RPMI7951 (cell line): ENCODE measurements around the gene ASTN2. TPM values are rescaled to one million over a fixed set of nuclear protein-coding genes. Genes with fewer than 3 reads are reported as not detected.

ENCODE experiments used
- DNase-seq: peaks from one replicate; pipeline ENCODE4 v3.0.0-alpha.2; 2012; ENCODE audit warnings: low read depth
- total RNA-seq: library from RNA; depleted of rRNA; stranded (reverse); fragments of >200 nt; shearing (Covaris generic); gene quantifications from 2 replicates; pipeline ENCODE4 v1.2.3, GENCODE V29; 2014

Gene ASTN2
- total RNA-seq, 1 experiment from 2014 or later: 5.2 TPM

DNA sequence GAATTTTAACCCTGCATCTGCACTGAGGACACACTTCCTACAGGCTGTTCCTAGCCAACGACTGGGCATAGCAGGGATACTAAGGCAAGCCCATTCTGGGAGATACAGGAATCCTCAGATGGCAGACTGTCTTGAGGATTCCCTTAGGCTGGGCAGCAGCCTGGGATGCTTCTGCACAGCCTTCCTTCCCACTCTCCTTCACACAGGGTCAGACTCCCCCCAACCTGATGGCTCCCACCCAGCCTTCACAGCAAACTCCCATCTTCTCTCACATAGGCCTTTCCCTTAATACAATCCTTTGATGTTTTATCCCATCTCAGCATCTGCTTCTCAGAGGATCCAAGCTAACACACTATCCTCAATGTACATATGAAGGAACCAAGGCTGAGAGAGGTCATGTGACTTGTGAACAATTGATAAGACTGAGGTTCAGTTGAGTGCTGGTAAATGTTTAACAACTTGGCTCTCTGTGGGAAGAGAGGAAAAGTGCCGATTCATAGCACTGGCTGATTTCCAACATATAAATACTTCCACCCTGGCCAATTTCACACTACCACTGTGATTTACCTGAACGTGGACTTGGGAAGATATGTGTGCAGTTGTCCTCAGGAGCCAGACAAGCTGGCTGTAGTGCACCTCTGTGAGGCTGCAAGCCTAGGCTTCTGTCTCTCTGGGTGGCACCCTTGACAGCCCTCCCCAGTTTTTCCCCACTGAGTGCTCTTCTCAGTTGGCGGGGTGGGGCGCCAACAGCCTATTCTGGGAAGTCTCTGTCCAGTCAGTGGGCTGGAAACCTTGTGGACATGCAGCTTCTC is 848.0 kb downstream of the ASTN2 start:
- DNase-seq: peak; percentile 19

DNA sequence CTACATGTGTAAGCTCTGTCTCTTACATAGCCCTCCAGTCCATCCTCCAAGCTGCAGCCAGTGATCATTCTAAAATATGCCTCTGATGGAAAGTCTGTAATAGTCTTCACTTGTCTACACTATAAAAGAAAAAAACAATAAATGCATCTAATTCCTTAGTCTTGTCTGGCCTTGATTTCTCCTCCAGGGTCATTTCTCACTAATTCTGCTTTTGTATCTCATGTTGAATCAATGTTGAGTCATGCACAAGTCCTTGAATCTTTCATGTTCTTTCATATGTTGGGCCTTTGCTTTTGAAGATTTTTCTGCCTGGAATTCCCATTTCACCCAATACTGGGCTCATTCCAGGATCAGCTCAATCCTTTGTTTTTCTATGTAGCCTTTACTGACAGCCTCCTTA is 848.9 kb downstream of the ASTN2 start:
- no peak for DNase-seq

DNA sequence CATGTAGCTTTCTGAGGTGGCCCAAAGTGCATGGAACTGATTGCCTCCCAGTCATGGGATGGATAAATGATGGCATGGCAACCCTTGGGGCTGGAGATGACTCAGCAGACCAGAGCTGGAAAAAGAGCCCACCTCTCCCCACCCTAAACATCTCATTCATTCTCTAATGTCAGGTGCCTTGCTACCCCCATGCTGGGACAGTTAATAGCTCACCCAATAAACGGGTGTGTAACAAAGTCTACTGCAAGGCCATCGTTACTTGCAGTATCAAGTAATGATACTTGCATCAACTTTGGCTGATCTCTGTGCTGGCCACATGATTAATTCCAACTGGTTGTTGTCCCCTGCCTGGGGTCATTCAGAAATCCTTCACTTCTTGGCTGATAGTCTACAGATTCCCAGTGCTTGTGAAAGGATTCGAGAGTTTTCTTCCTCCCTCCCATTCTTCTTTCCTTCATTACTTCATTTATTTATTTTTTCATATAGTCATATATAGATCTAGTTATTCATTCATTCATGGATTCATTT is 850.5 kb downstream of the ASTN2 start:
- DNase-seq: no peak

DNA sequence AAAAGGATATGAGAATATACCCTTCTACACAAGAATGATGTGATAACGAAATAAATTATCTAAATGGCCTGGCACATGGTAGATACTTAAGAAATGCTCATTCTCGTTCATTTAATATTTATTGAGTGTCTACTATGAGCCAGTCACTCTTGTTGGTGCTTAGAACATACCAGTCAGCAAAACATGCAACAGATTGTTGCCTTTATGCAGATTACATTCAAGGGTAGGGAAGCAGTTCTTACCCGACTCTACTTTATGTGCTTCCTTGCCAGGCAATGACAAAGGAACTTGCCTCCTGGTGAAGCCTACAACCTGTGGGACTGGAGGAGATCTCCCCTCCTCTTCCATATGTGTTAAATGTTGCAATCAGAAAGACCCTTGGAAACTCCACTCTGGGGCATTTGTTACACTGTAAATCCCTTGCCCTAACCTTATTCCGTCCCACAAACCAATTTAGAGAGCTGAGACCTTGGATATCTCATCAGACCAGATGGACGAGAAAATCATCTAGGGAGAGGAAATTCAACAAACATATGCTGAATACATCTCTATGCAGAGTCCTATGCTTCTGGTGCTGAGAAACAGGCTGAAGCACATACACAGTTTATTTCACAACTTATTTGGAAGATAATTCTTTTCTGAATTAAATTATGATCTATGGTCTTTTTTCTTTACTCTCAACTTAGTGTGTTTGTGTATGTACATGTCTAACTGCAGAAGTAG is 855.9 kb downstream of the ASTN2 start:
- DNase-seq: no peak

DNA sequence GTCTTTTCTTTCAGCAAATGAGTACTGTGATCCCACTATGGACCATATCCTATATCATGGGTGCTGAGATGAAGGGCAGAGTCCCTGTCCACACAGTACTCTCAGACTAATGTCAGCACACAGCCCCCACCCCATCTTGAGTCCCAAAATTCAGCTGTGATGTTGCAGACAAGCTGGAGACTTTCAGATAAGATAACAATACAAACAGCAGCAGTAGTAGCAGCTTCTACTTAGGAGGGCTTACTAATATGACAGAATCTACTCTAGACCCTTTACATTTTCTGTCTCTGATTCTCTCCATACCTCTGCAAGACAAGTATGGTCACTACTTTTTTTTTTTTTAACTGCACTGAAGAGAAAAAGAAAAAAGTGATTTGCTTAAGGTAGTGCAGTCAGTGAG is 856.8 kb downstream of the ASTN2 start:
- DNase-seq: no peak

DNA sequence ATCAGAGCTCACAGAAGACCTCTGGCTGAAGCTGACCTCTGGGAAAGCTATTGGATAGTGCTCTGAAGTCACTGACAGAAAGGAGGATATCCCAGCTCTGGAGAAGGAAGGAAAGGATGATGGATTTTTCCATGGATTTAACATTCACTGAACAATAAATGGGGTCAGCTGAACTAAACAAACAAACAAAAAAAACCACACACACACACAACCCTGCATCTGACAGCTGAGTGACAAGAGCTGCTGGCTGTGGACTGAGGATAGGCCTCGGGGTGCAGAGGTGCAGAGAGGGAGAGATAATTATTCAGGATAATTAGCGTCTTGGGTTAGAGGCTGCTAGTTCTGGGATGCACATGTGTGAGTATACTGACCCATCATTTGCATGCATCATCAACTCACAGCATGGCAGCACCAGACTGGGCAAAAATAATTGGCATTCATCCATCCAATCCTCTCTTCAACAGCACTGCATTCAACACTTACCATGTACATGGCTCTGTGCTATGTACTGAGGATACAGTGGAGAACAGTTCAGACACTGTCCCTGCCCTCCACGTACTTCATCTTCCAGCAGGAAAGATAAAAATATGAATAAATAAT is 859.2 kb downstream of the ASTN2 start:
- DNase-seq: no peak

DNA sequence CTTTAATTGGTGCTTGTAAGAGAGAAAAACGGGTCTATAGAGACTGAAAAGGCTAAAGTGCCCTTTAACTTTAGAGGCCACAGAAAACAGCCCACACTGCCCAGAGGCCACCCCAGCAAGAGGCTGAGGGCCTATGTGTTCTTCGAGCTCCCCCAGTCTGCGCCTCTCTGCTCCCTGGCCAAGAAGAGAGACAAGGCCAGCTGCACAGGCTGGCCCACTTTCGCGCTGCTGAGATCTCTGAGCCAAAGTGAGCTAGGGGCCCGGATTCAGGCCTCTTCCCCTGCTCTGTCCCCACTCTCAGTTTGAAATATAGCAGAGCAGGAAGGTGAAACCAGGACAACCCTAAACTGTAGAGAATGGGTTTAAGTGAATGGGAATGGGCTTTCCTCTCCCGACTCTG is 859.7 kb downstream of the ASTN2 start:
- DNase-seq: no peak

DNA sequence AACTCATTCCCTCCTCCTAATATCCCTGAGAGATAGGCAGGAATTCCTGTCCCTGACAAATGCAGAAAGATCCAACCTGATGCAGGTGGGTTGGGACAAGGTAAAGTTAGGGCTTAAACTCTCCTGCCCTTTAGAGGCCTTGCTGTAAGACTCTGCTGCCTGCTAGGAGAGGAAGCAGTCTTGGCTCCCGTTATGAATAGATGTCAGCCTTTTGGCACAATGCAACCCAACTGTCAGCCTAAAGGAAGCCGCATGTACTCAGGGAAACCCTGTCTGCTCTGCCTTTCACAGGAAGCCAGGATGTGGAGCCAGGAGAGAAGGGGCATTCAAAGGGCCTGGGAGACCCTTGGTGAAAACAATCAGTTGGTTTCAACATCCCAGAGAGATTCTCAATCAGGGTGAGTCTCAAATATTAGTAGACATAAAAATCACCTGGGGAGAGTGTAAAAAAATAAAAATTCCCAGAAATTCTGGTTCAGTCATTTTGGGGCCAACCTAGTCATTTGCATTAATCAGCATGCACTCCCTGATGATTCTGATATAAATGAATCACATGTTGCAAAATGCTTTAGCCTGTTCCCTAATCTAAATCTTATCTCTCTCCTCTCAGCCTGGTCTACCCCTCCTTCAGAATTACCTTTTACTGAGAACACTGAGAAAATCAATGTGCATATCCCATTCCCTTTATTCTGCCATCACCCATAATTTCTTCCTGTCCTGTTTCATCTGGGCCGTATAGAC is 864.0 kb downstream of the ASTN2 start:
- no peak for DNase-seq

DNA sequence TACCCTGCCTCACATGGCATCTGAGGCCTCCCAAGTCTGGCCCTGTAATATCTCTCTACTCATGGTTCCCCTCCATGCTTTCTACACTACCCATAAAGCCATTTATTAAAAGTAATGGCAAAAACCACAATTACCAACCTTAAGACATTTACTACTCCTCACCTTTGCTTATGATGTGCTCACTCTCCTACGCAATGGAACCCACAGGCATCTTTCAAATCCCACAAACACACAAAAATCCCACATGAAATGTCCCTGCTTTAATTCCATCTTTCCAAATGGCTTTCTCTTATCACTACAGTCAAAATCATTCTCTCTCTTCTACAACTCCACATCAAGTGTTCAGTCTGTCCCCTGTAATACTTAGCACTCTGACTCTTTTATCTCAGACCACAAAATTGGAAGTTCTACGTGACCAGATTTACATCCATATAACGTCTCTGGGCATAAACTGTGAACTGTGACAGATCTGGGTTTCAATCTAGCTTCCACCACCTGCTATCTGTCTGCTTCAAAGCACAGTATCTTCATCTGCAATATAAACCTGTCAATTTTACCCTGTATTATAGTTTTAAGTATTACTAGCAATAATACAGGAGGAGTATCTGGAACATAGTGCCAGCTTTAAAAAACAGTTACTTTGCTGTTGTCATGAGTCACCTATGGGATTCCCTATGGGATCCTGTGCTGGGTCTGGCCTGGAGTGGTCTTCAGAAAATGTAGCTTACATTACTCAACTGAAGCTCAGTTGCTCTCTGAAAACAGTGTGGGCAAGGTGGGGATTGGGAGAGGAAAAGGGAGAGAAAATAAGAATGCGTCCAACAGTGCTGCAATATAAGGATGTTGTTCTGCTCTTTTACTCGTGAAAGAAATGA is 864.8 kb downstream of the ASTN2 start:
- peak; percentile 43 for DNase-seq

DNA sequence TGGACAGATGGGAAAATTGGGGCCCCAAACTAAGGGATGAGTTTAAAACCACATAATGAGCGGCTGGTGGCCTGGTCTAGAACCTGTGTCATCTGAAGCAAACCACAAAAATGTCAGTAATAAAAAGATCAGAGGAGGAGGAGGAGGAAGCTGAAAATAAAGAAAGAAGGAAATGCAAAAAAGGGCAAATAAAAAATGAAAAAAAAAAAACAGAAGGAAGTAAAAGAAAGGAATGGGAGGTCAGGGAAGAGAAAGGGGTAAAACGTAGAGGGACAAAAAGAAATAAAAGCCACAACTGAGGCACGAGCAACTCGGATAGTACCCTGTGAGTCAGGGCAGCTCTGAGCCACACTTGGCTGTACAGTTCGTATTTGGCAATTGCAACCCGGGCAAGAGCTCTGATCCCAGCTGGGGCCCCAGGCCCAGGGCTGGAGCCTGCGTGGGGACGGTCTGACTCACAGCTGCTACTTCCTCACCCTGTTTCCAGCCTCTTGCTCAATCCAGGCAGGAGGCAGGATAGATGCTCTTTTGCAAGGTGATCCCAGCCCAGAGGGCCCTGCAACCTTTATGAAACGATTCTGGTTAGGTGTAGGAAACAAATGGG is 865.7 kb downstream of the ASTN2 start:
- peak; percentile 95 for DNase-seq

DNA sequence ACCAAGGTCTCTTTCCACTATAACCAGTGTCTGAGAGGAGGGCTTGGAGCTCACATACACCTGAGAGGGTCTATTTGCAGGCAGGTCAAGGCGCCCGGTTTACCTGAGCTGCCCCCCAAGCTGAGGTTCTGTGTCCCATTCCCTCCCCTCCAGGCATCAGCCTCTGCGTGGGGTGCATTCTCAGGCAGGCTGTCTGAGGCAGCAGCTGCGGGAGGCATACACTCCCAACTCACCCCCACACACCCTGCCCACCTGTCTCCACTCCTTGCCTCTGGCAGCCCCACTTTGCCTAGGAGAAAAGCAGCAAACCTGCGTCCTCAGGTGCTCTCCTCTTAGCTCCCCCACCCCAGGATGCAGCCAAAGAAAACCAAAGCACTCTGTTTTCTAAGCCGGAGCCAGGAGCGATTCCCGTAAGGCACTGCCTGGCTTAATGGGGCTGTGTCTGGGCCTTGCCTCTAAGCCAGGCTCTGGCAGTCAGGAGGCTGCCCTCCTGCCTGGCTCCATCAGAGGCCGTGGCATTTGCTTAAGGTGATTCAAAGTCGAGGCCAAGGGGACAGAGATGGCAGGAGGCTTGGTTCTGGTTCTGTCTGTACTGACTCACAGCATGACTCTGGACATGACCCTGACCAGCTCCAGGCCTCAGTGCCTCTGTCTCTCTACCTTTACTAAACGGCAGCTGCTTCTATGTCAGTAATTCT is 867.0 kb downstream of the ASTN2 start:
- no peak for DNase-seq

DNA sequence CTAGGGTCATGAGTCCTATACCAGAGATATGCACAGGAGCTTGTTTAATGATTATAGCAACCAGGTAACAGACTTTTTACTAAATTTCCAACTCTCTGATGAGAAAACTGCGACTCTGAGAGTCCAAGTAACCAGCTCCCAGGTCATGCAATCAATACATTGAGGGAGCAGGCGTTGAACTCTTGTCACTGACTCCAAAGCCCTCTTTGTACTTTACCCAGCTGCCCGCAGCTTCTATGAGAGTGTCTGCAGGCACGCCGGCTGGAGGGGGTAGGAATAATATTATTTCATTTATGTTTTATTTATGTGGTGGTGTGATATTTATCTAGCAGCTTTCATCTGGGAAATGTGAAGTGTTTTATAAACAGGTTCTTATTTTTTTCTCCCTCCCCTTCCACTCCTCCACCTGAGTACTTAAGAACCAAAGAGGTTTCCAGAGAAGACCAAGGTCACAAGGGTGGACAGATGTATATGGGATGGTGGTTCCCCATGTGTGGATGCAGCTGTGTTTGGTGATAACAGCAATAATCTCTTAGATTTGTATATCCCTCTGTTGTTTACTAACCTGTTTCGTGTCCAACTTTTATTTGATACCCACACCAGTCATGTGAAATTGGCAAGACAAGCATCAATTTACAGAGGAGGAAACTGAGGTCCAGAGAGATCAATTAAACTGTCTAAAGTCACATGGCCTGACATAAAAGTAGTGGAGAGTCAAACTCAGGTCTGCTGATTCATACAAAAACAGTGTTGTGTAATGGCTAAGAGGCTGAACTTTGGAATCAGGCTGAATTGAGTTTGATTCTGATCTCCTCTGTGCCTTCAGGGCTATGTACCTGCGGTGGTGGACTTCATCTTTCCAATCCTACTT is 867.9 kb downstream of the ASTN2 start:
- no peak for DNase-seq

DNA sequence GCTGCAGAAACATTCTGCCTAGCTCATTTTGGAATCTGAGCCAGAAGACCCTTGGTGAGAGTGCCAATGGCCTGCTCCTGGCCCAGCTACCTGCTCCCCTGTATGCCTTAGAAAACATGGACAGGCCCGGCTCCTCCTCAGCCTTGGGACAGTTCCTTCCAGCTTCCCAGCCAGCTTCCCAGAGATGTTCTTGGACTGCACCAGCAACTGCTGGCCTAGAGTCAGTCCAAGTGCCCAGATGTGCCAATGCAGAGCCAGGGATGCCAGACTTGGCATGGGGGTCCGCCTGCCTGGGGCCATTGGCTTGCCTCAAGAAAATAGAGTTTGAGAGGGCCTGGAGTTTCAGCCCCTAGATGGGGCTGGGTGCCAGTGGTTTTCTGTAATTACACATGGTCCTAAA is 870.0 kb downstream of the ASTN2 start:
- DNase-seq: no peak

DNA sequence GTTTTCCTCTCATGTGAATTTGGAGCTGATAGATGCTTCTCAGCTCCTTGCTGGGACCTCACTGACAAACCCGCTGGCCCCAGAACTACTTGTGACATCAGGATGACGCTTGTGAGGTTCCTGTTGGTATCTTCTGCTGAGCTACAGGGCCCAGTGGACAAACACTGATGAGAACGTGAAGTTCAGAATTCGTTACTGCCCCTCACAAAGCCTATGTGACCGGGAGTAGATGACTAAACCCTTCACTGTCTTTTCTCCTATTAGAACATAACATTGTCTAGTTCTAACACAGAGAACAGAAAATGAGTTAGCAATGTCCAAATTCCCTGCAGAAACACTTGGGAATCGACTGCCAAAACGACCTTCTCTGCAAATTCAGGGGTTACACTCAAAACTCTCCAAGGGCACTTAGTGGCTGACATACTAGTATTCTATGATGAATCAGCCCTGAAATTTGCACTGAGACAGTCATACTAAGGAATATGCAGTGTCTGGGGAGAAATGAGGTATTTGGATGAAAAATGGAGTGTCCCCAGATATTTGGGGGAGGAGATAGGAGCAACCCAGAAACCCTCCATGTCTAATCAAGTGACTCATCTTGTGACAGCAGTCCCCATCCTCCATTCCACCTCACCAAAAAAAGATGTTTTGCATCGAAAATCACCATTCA is 871.0 kb downstream of the ASTN2 start:
- DNase-seq: peak; percentile 41

DNA sequence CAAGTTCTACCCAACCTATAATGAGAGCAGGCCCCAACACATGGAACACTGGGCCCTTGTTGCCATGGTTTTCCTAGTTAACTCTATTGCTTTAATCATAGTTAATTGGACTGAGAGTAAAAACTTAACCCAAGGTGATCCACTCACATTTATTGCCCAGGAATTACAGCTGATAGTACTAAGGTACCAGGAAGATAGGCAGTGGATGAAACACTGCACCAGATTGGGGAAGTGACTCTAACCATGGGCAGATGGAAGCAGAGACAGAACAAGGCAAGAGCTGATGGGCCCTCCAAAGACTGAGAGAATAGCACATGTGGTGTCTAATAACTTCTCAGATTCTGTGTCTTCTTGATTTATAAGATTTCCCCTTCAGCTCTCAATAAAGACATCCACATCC is 873.5 kb downstream of the ASTN2 start:
- DNase-seq: no peak

DNA sequence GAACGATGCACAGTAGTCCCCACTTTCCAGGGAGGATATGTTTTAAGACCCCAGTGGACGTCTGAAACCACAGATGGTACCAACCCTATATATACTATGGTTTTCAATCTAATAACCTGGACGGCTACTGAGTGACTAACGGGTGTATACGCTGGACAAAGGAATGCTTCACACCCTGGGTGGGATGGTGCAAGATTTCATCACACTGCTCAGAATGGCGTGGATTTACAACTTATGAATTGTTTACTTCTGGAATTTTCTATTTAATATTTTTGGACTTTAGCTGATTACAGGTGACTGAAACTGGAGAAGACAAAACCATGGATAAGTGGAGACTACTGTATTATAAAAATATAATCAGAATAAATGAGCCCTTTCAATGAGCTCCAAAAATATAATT is 875.3 kb downstream of the ASTN2 start:
- no peak for DNase-seq

DNA sequence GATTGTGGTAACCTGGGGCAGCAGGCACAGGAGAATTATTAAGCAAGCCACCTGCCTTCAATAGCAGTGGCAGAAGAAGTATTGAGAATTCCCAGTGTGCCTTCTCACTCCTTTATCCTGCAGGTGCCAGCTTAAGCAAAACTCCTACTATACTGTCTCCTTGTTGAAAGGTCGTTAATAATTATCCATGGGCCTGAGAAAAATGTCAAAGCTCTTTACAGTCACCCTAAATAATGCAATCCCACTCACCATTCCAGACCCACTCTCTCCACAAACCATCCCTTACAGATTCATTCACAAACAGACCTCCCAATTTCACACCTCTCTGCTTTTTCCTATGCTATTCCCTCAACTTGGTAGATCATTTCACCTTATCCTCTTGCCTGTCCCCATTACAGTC is 889.2 kb downstream of the ASTN2 start:
- DNase-seq: no peak

DNA sequence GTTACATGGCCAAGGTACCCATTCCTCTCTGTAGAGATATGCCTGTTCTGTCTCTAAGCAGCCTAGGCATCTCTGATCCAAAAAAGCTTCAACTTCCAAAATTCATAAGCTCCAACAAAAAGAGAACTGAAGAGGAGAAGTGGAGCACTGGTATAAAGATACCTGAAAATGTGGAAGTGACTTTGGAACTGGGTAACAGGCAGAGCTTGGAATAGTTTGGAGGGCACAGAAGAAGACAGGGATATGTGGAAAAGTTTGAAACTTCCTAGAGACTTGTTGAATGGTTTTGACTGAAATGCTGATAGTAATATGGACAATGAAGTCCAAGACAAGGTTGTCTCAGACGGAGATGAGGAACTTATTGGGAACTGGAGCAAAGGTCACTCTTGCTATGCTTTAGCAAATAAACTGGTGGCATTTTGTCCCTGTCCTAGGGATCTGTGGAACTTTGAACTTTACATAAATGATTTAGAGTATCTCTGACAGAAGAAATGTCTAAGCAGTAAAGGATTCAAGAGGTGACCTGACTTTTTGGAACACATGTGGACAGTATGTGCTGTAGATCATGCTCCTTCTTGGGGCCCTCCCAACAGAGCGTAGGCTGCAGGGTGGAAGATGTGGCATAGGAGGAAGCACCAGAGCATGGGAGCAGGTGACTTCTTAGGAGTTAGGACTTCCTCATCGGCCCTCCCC is 889.9 kb downstream of the ASTN2 start:
- DNase-seq: no peak
